CD4-positive, CD25-positive, alpha-beta regulatory T cell (primary cell): Measurements from ENCODE around the gene UBR4. TPM values are rescaled to one million over a fixed set of nuclear protein-coding genes. Genes with fewer than 3 reads are reported as not detected.
A peak's percentile ranks its signal among the peaks of the same experiment; 100 is the strongest.

Experiments
- ATAC-seq, 2 donors: fragments of 150-1000 bp; cut with Tn5 transposase; one replicate each; pipeline ENCODE4 v1.10.0; 2021; ENCODE audit warnings: low read depth in 2 of 2, moderate number of reproducible peaks in 2 of 2, moderate library complexity in 1 of 2
- DNase-seq, 3 donors: peaks; one replicate each; pipeline versions ENCODE4 v3.0.0 to v3.0.0-alpha.2; 2012 to 2022; ENCODE audit warnings: mixed read lengths in 1 of 3
- H3K27ac ChIP-seq: one replicate; pipeline ENCODE4 v1.7.0; 2013; ENCODE audit warnings: mild to moderate bottlenecking, low read length; ENCODE audit not compliant: insufficient read depth, poor library complexity, severe bottlenecking
- H3K27me3 ChIP-seq: one replicate; pipeline ENCODE4 v1.7.0; 2013; ENCODE audit warnings: low read length; ENCODE audit not compliant: control insufficient read depth, insufficient read depth
- H3K36me3 ChIP-seq: one replicate; pipeline ENCODE4 v1.7.0; 2013; ENCODE audit warnings: mild to moderate bottlenecking, low read length, moderate library complexity; ENCODE audit not compliant: control insufficient read depth, insufficient read depth
- H3K4me1 ChIP-seq: 2 replicates; pipeline ENCODE4 v1.7.0; 2013; ENCODE audit warnings: mild to moderate bottlenecking, low read length; ENCODE audit not compliant: insufficient read depth, control insufficient read depth, poor library complexity, severe bottlenecking
- H3K4me3 ChIP-seq: one replicate; pipeline ENCODE4 v1.7.0; 2013; ENCODE audit warnings: low read depth, mild to moderate bottlenecking, low read length, moderate library complexity
- H3K9me3 ChIP-seq, 2 experiments: 1 replicate in 1 of 2; 2 replicates in 1 of 2; pipeline ENCODE4 v1.7.0; 2013; ENCODE audit warnings: low read length in 2 of 2, mild to moderate bottlenecking in 1 of 2, moderate library complexity in 1 of 2; ENCODE audit not compliant: control insufficient read depth in 2 of 2
- H3K27ac Mint-ChIP-seq, 3 donors: one replicate each; pipeline ENCODE4 v1.8.0; 2020 to 2022; ENCODE audit warnings: mild to moderate bottlenecking in 3 of 3, mixed read lengths in 3 of 3, moderate library complexity in 2 of 3
- H3K27me3 Mint-ChIP-seq: one replicate; pipeline ENCODE4 v1.8.0; 2022; ENCODE audit warnings: mild to moderate bottlenecking, mixed read lengths
- H3K36me3 Mint-ChIP-seq: one replicate; pipeline ENCODE4 v1.8.0; 2020; ENCODE audit warnings: mixed read lengths
- H3K4me1 Mint-ChIP-seq, 4 donors: one replicate each; pipeline ENCODE4 v1.8.0; 2020 to 2022; ENCODE audit warnings: mixed read lengths in 4 of 4, mild to moderate bottlenecking in 1 of 4
- H3K4me3 Mint-ChIP-seq, 4 donors: one replicate each; pipeline ENCODE4 v1.8.0; 2020 to 2022; ENCODE audit warnings: mild to moderate bottlenecking in 4 of 4, mixed read lengths in 4 of 4, moderate library complexity in 3 of 4
- H3K9me3 Mint-ChIP-seq, 7 donors: one replicate each; pipeline ENCODE4 v1.8.0; 2020 to 2022; ENCODE audit warnings: mixed read lengths in 7 of 7, mild to moderate bottlenecking in 3 of 7, moderate library complexity in 2 of 7
- polyA plus RNA-seq, 4 donors: library from polyadenylated mRNA; unstranded; fragments of 300-500 nt; fragmentation: Illumina TruSeq; gene quantifications; one replicate each; pipeline ENCODE4 v1.2.3, GENCODE V29; 2021
- total RNA-seq: library from RNA; stranded (reverse); gene quantifications from one replicate; pipeline ENCODE4 v1.2.3, GENCODE V29; 2022

The UBR4 gene
- total and polyA plus RNA-seq, 5 donors from 2014 or later: 9.9 to 173 (median 12.4) TPM

DNA sequence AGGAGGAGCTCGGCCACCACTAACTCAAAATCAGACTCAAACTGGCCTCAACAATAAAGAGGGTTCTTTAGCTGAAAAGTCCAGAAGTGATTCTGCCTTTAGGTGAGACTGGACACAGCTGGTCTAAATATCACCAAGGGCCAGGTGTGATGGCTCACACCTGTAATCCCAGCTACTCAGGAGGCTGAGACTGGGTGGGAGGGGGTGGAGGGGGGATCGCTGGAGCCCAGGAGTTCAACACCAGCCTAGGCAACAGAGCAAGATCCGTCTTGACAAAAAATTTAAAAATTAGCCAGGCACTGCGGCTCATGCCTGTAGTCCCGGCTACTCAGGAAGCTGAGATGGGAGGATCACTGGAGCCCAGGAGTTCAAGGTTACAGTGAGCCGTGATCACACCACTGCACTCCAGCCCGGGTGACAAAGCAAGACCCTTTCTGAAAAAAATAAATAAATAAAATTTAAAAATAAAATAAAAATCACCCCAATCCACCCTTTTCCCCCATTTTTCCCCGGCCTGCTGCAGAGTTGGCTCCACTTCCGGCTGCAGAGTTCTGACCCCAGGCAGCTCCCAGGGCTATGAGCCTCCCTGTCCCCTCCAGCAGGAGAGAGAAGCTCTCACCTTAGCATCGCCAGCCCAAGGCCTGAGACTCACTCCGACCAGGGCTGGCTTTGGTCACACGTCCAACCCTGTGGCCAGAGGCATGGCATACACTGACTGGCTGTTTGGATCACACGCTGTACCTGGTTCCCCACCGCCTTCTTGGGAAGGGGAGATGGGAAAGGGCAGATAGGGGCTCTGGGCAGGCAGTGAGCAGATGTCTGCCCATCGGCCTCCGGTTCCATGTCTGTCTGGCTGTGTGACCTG lies 166.3 kb downstream of the UBR4 start:
- H3K9me3 ChIP-seq: no peaks in the 10 kb centered on the region
- no peaks in the 10 kb centered on the region for H3K4me1 ChIP-seq
- no peaks in the 10 kb centered on the region for H3K9me3 Mint-ChIP-seq
- peaks cover 0 to 10% (median 3%) of the 10 kb centered on the region in 4 donors for H3K4me1 Mint-ChIP-seq
- DNase-seq (no peak), ATAC-seq (no peak)
- H3K36me3 Mint-ChIP-seq: no peaks in the 10 kb centered on the region
- no peak overlapping the region for H3K27ac ChIP-seq
- H3K27me3 Mint-ChIP-seq: peaks cover 39% of the 10 kb centered on the region
- H3K4me3 Mint-ChIP-seq: no peak overlapping the region
- H3K36me3 ChIP-seq: no peaks in the 10 kb centered on the region
- no peak overlapping the region for H3K27ac Mint-ChIP-seq
- no peaks in the 10 kb centered on the region for H3K27me3 ChIP-seq
- H3K4me3 ChIP-seq: no peak overlapping the region

GRCh38 chr1:19042675-19043578 lies 167.1 kb downstream of the UBR4 start:
- DNase-seq (no peak), ATAC-seq (no peak)
- H3K27me3 ChIP-seq: no peaks in the 10 kb centered on the region
- no peaks in the 10 kb centered on the region for H3K9me3 Mint-ChIP-seq
- no peak overlapping the region for H3K27ac ChIP-seq
- no peaks in the 10 kb centered on the region for H3K4me1 ChIP-seq
- no peak overlapping the region for H3K4me3 Mint-ChIP-seq
- H3K9me3 ChIP-seq: no peaks in the 10 kb centered on the region
- H3K36me3 ChIP-seq: no peaks in the 10 kb centered on the region
- H3K4me1 Mint-ChIP-seq: peaks cover 0 to 7% (median 2%) of the 10 kb centered on the region in 4 donors
- peak overlapping the region in 1 of 3 donors; percentile 42 for H3K27ac Mint-ChIP-seq
- no peak overlapping the region for H3K4me3 ChIP-seq
- H3K27me3 Mint-ChIP-seq: peaks cover 34% of the 10 kb centered on the region
- no peaks in the 10 kb centered on the region for H3K36me3 Mint-ChIP-seq

GRCh38 chr1:19040010-19040680 lies 169.9 kb downstream of the UBR4 start:
- Mint-ChIP-seq H3K27me3 (peaks cover 25% of the 10 kb centered on the region), H3K4me3 (no peak overlapping the region), H3K36me3 (no peaks in the 10 kb centered on the region), H3K27ac (no peak overlapping the region), H3K9me3 (no peaks in the 10 kb centered on the region), H3K4me1 (peaks cover 0 to 1% (median 0%) of the 10 kb centered on the region in 4 donors)
- no peaks in the 10 kb centered on the region for H3K4me1 ChIP-seq
- H3K27ac ChIP-seq: no peak overlapping the region
- H3K9me3 ChIP-seq: no peaks in the 10 kb centered on the region
- no peaks in the 10 kb centered on the region for H3K27me3 ChIP-seq
- no peaks in the 10 kb centered on the region for H3K36me3 ChIP-seq
- ATAC-seq (no peak), DNase-seq (no peak)
- no peak overlapping the region for H3K4me3 ChIP-seq

DNA sequence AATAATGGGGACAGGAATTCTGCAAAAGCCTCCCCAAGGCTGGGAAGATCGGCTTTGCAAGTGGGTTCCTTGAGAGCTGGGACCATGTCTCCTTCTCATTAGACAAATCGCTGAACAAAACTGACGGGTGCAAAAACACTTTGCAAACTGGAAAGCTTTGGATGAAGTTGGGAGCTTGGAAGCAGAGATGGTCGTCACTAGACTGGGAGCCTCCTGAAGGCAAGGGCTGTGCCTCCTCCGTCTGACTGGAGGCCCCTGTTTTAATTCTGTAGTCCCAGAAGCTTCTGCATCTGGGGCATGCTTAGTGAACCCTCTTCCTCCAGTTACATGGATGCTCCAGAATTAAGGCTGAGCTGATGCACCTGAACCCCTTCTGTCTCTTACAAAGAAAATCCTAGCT lies 171.3 kb downstream of the UBR4 start:
- H3K27me3 Mint-ChIP-seq: peaks cover 23% of the 10 kb centered on the region
- peaks cover 0 to 3% (median 0%) of the 10 kb centered on the region in 4 donors for H3K4me1 Mint-ChIP-seq
- no peaks in the 10 kb centered on the region for H3K4me1 ChIP-seq
- H3K4me3 ChIP-seq: no peak overlapping the region
- H3K27ac Mint-ChIP-seq: peak overlapping the region in 1 of 3 donors; percentile 69
- H3K36me3 Mint-ChIP-seq: no peaks in the 10 kb centered on the region
- no peaks in the 10 kb centered on the region for H3K36me3 ChIP-seq
- ATAC-seq: no peak
- no peak overlapping the region for H3K27ac ChIP-seq
- no peaks in the 10 kb centered on the region for H3K27me3 ChIP-seq
- H3K9me3 Mint-ChIP-seq: no peaks in the 10 kb centered on the region
- DNase-seq: no peak
- no peaks in the 10 kb centered on the region for H3K9me3 ChIP-seq
- no peak overlapping the region for H3K4me3 Mint-ChIP-seq

DNA sequence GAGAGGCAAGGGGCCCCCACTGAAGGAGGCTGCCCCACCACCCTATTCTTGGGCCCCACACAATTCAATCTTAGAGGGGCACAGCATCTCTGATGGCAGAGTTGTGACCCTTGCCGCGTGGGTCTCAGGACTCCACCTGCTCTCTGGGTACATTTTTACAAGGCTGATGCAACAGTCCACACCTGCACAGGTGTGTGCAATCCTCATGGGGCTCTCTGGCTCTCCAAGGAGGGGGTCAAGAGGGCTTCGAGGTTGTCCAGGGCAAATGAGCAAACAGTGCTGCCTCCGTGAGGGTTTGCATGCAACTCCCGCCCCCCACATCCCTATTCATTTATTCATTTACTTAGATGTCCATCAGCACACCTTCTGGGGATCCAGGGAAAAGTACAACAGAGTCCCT lies 172.0 kb downstream of the UBR4 start:
- no peak overlapping the region for H3K27ac ChIP-seq
- H3K4me3 ChIP-seq: no peak overlapping the region
- ATAC-seq (no peak), DNase-seq (no peak)
- Mint-ChIP-seq H3K9me3 (peaks cover 0 to 1% (median 0%) of the 10 kb centered on the region in 7 donors), H3K36me3 (no peaks in the 10 kb centered on the region), H3K27ac (no peak overlapping the region), H3K4me3 (no peak overlapping the region), H3K27me3 (peaks cover 23% of the 10 kb centered on the region), H3K4me1 (peaks cover 0 to 3% (median 0%) of the 10 kb centered on the region in 4 donors)
- no peaks in the 10 kb centered on the region for H3K9me3 ChIP-seq
- H3K4me1 ChIP-seq: no peaks in the 10 kb centered on the region
- no peaks in the 10 kb centered on the region for H3K36me3 ChIP-seq
- H3K27me3 ChIP-seq: no peaks in the 10 kb centered on the region

DNA sequence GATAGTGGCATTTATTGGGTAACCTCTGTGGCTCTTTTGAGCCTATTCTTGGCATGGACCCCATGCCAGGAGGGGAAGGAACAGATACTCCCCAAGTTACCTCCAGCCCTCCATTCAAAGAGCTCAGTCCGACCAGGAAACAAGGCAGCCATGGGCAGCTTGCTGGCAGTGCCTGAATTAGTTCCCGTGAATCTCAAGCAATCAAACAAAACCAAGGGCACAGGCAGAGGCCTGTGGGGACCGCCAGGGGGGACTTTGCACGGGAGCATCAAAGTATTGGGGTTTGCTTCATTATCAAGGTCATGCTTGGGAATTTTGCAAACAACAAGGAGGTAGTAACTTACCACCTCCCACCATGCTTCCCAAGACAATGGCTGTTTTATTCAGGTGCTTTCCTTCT lies 172.4 kb downstream of the UBR4 start:
- no peaks in the 10 kb centered on the region for H3K9me3 ChIP-seq
- no peaks in the 10 kb centered on the region for H3K27me3 ChIP-seq
- no peaks in the 10 kb centered on the region for H3K36me3 ChIP-seq
- peaks cover 0 to 1% (median 0%) of the 10 kb centered on the region in 7 donors for H3K9me3 Mint-ChIP-seq
- no peak overlapping the region for H3K27ac ChIP-seq
- ATAC-seq: no peak
- no peak overlapping the region for H3K4me3 ChIP-seq
- no peak overlapping the region for H3K27ac Mint-ChIP-seq
- no peaks in the 10 kb centered on the region for H3K4me1 ChIP-seq
- no peak overlapping the region for H3K4me3 Mint-ChIP-seq
- H3K36me3 Mint-ChIP-seq: no peaks in the 10 kb centered on the region
- H3K27me3 Mint-ChIP-seq: peaks cover 23% of the 10 kb centered on the region
- peaks cover 0 to 3% (median 0%) of the 10 kb centered on the region in 4 donors for H3K4me1 Mint-ChIP-seq
- DNase-seq: no peak

GRCh38 chr1:19036813-19037605 lies 173.1 kb downstream of the UBR4 start:
- H3K4me3 ChIP-seq: no peak overlapping the region
- Mint-ChIP-seq H3K36me3 (no peaks in the 10 kb centered on the region), H3K27ac (no peak overlapping the region), H3K4me3 (no peak overlapping the region), H3K4me1 (peaks cover 0 to 3% (median 0%) of the 10 kb centered on the region in 4 donors), H3K9me3 (peaks cover 0 to 1% (median 0%) of the 10 kb centered on the region in 7 donors), H3K27me3 (peaks cover 19% of the 10 kb centered on the region)
- no peak overlapping the region for H3K27ac ChIP-seq
- no peaks in the 10 kb centered on the region for H3K4me1 ChIP-seq
- H3K36me3 ChIP-seq: no peaks in the 10 kb centered on the region
- H3K9me3 ChIP-seq: no peaks in the 10 kb centered on the region
- ATAC-seq (no peak), DNase-seq (no peak)
- H3K27me3 ChIP-seq: no peaks in the 10 kb centered on the region
